Activated T-helper 1 cell treated with anti-CD3 and anti-CD28 coated beads, Interleukin-2, amount 50 U/mL, for 16 hours (primary cell): ENCODE results near the gene STK24.

Experiments
- DNase-seq, 2 donors: peaks; one replicate each; pipeline ENCODE4 v3.0.0-alpha.2; 2020; ENCODE audit warnings: low read depth in 1 of 2, low spot score in 1 of 2

The STK24 gene

GRCh38 chr13:98512774-98513665 is 63.9 kb downstream of the STK24 start:
- DNase-seq: no peak

GRCh38 chr13:98511435-98511834 is 65.5 kb downstream of the STK24 start:
- DNase-seq: no peak

- DNase-seq: no peak
Measured at GRCh38 chr13:98510156-98510509, 66.8 kb downstream of the STK24 start.

GRCh38 chr13:98509271-98510155 is 67.4 kb downstream of the STK24 start:
- peak in 1 of 2 donors; percentile 23 for DNase-seq

GRCh38 chr13:98508685-98509084 is 68.2 kb downstream of the STK24 start:
- no peak for DNase-seq

GRCh38 chr13:98508280-98508679 is 68.6 kb downstream of the STK24 start:
- DNase-seq: no peak

- DNase-seq: no peak
Measured at GRCh38 chr13:98507282-98507797, 69.6 kb downstream of the STK24 start.

GRCh38 chr13:98506728-98507230 is 70.1 kb downstream of the STK24 start:
- DNase-seq: no peak

- no peak for DNase-seq
Measured at GRCh38 chr13:98506322-98506721, 70.6 kb downstream of the STK24 start.

- no peak for DNase-seq
Measured at GRCh38 chr13:98505217-98505616, 71.7 kb downstream of the STK24 start.

GRCh38 chr13:98504371-98504963 is 72.4 kb downstream of the STK24 start:
- DNase-seq: no peak

- no peak for DNase-seq
Measured at GRCh38 chr13:98504029-98504351, 72.9 kb downstream of the STK24 start.

GRCh38 chr13:98503175-98504028 is 73.5 kb downstream of the STK24 start:
- DNase-seq: no peak

- DNase-seq: no peak
Measured at GRCh38 chr13:98500963-98501421, 75.9 kb downstream of the STK24 start.

- no peak for DNase-seq
Measured at GRCh38 chr13:98496966-98497365, 79.9 kb downstream of the STK24 start.

- DNase-seq: no peak
Measured at GRCh38 chr13:98496479-98496791, 80.5 kb downstream of the STK24 start.

GRCh38 chr13:98495627-98496478 is 81.1 kb downstream of the STK24 start:
- DNase-seq: no peak

GRCh38 chr13:98494769-98495168 is 82.1 kb downstream of the STK24 start:
- DNase-seq: no peak

- DNase-seq: no peak
Measured at GRCh38 chr13:98493042-98493712, 83.7 kb downstream of the STK24 start.
